H1 (cell line): ENCODE results near the gene CCDC78. TPM values are rescaled to one million over a fixed set of nuclear protein-coding genes. Genes with fewer than 3 reads are reported as not detected.

Experiments used
- BCL11A ChIP-seq, 2 experiments: IDR thresholded peaks; one replicate each; pipeline ENCODE4 v1.6.1; 2011; ENCODE audit warnings: low read depth in 2 of 2, low read length in 2 of 2, mild to moderate bottlenecking in 2 of 2
- CTCF ChIP-seq, 3 experiments: IDR thresholded peaks; 1 replicate in 2 of 3; 2 replicates in 1 of 3; pipeline versions ENCODE4 v1.5.1 to v1.6.1; 2011; ENCODE audit warnings: low read length in 3 of 3, mild to moderate bottlenecking in 3 of 3, inconsistent platforms in 2 of 3, low read depth in 1 of 3, moderate library complexity in 1 of 3; ENCODE audit not compliant: insufficient read depth in 1 of 3; ENCODE audit errors: control extremely low read depth in 1 of 3
- FOSL1 ChIP-seq: IDR thresholded peaks from 2 replicates; pipeline ENCODE4 v1.6.1; 2011; ENCODE audit warnings: mild to moderate bottlenecking, low read depth, low read length, moderate library complexity; ENCODE audit not compliant: insufficient read depth
- RNF2 ChIP-seq: fragments of 200-900, 300-1000 bp; sonication (generic); IDR thresholded peaks from 2 replicates; pipeline ENCODE4 v1.7.1; 2016; ENCODE audit warnings: borderline replicate concordance, low read depth, mild to moderate bottlenecking, antibody characterized with exemption, low read length; ENCODE audit not compliant: poor library complexity, severe bottlenecking; ENCODE audit errors: missing control alignments
- TBP ChIP-seq: IDR thresholded peaks from 2 replicates; pipeline ENCODE4 v1.6.1; 2011; ENCODE audit warnings: low read depth, low read length, improper control_type of control experiment
- polyA plus RNA-seq, 7 experiments: library from polyadenylated mRNA; depleted of rRNA in 3 of 7; stranded (reverse) in 5 of 7; unstranded in 2 of 7; fragments of >200 nt in 5 of 7; fragments of 200-250 nt in 2 of 7; gene quantifications; 1 replicate in 5 of 7; 2 replicates in 1 of 7; 4 replicates in 1 of 7; pipeline versions ENCODE4 v1.2.1 to v1.2.3, GENCODE V29; 2011 to 2013; ENCODE audit warnings: missing spikeins in 2 of 7, mixed read lengths in 2 of 7
- total RNA-seq: library from RNA; stranded (reverse); fragmentation: NEBNext Ultra II Directional; extraction: Animal tissue kit (Norgen Biotek cat#: 25700); gene quantifications from 2 replicates; pipeline ENCODE4 v1.2.1, GENCODE V29; 2021
- TF ChIP-seq, protein P1 (sequence below): fragments of 300-600 bp; sonication (generic); IDR thresholded peaks from 2 replicates; pipeline ENCODE4 v1.7.1; 2012; ENCODE audit warnings: low read length, moderate library complexity, mild to moderate bottlenecking, inconsistent platforms; ENCODE audit not compliant: insufficient replicate concordance

CCDC78 gene
- total and polyA plus RNA-seq, 2 of the 8 experiments (the other 6 are each of a cell fraction or from before 2014, with no cell fraction given), result 7.1 to 8.5 TPM

- TF ChIP-seq, protein P1, sequence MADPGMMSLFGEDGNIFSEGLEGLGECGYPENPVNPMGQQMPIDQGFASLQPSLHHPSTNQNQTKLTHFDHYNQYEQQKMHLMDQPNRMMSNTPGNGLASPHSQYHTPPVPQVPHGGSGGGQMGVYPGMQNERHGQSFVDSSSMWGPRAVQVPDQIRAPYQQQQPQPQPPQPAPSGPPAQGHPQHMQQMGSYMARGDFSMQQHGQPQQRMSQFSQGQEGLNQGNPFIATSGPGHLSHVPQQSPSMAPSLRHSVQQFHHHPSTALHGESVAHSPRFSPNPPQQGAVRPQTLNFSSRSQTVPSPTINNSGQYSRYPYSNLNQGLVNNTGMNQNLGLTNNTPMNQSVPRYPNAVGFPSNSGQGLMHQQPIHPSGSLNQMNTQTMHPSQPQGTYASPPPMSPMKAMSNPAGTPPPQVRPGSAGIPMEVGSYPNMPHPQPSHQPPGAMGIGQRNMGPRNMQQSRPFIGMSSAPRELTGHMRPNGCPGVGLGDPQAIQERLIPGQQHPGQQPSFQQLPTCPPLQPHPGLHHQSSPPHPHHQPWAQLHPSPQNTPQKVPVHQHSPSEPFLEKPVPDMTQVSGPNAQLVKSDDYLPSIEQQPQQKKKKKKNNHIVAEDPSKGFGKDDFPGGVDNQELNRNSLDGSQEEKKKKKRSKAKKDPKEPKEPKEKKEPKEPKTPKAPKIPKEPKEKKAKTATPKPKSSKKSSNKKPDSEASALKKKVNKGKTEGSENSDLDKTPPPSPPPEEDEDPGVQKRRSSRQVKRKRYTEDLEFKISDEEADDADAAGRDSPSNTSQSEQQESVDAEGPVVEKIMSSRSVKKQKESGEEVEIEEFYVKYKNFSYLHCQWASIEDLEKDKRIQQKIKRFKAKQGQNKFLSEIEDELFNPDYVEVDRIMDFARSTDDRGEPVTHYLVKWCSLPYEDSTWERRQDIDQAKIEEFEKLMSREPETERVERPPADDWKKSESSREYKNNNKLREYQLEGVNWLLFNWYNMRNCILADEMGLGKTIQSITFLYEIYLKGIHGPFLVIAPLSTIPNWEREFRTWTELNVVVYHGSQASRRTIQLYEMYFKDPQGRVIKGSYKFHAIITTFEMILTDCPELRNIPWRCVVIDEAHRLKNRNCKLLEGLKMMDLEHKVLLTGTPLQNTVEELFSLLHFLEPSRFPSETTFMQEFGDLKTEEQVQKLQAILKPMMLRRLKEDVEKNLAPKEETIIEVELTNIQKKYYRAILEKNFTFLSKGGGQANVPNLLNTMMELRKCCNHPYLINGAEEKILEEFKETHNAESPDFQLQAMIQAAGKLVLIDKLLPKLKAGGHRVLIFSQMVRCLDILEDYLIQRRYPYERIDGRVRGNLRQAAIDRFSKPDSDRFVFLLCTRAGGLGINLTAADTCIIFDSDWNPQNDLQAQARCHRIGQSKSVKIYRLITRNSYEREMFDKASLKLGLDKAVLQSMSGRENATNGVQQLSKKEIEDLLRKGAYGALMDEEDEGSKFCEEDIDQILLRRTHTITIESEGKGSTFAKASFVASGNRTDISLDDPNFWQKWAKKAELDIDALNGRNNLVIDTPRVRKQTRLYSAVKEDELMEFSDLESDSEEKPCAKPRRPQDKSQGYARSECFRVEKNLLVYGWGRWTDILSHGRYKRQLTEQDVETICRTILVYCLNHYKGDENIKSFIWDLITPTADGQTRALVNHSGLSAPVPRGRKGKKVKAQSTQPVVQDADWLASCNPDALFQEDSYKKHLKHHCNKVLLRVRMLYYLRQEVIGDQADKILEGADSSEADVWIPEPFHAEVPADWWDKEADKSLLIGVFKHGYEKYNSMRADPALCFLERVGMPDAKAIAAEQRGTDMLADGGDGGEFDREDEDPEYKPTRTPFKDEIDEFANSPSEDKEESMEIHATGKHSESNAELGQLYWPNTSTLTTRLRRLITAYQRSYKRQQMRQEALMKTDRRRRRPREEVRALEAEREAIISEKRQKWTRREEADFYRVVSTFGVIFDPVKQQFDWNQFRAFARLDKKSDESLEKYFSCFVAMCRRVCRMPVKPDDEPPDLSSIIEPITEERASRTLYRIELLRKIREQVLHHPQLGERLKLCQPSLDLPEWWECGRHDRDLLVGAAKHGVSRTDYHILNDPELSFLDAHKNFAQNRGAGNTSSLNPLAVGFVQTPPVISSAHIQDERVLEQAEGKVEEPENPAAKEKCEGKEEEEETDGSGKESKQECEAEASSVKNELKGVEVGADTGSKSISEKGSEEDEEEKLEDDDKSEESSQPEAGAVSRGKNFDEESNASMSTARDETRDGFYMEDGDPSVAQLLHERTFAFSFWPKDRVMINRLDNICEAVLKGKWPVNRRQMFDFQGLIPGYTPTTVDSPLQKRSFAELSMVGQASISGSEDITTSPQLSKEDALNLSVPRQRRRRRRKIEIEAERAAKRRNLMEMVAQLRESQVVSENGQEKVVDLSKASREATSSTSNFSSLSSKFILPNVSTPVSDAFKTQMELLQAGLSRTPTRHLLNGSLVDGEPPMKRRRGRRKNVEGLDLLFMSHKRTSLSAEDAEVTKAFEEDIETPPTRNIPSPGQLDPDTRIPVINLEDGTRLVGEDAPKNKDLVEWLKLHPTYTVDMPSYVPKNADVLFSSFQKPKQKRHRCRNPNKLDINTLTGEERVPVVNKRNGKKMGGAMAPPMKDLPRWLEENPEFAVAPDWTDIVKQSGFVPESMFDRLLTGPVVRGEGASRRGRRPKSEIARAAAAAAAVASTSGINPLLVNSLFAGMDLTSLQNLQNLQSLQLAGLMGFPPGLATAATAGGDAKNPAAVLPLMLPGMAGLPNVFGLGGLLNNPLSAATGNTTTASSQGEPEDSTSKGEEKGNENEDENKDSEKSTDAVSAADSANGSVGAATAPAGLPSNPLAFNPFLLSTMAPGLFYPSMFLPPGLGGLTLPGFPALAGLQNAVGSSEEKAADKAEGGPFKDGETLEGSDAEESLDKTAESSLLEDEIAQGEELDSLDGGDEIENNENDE, result no peak
- TF ChIP-seq BCL11A (IDR thresholded peaks at IDR 0.05; ENCODE audit: low read depth in 2 of 2, low read length in 2 of 2) (no peak), CTCF (IDR thresholded peaks at IDR 0.05; ENCODE audit: control extremely low read depth in 1 of 3, insufficient read depth in 1 of 3, low read depth in 1 of 3, low read length in 3 of 3) (no peak), FOSL1 (no peak), RNF2 (no peak), TBP (no peak)
Observed at GRCh38 chr16:769934-770333, 43.7 kb upstream of the CCDC78 start (continued).
